Measurements from ENCODE around the gene CACUL1.
"Not testable (repeated sequence)": the region's sequence is repeated elsewhere in the genome, so short reads cannot be mapped to it uniquely, and the experiment has no call there.

The CACUL1 gene

GRCh38 chr10:118771976-118772375, 17.2 kb upstream of the CACUL1 start:
- DNase-seq (ENCODE audit: low read depth, low spot score): no peak
- H3K4me3 ChIP-seq (ENCODE audit: low read length): no peak overlapping the region

- no peak for DNase-seq (ENCODE audit: low read depth, low spot score)
- H3K4me3 ChIP-seq (ENCODE audit: low read length): no peak overlapping the region
Observed at GRCh38 chr10:118769898-118770600, 15.3 kb upstream of the CACUL1 start.

GRCh38 chr10:118768041-118768919, 13.5 kb upstream of the CACUL1 start:
- H3K4me3 ChIP-seq (ENCODE audit: low read length): no peak overlapping the region
- no peak for DNase-seq (ENCODE audit: low read depth, low spot score)

- no peak overlapping the region for H3K4me3 ChIP-seq (ENCODE audit: low read length)
- no peak for DNase-seq (ENCODE audit: low read depth, low spot score)
Observed at GRCh38 chr10:118767297-118768040, 12.7 kb upstream of the CACUL1 start.

- no peak overlapping the region for H3K4me3 ChIP-seq (ENCODE audit: low read length)
- DNase-seq (ENCODE audit: low read depth, low spot score): no peak
Observed at GRCh38 chr10:118764195-118764594, 9.4 kb upstream of the CACUL1 start.

GRCh38 chr10:118763202-118763988, 8.6 kb upstream of the CACUL1 start:
- no peak overlapping the region for H3K4me3 ChIP-seq (ENCODE audit: low read length)
- DNase-seq (ENCODE audit: low read depth, low spot score): no peak

- no peak overlapping the region for H3K4me3 ChIP-seq (ENCODE audit: low read length)
- no peak for DNase-seq (ENCODE audit: low read depth, low spot score)
Observed at GRCh38 chr10:118760265-118760664, 5.5 kb upstream of the CACUL1 start.

GRCh38 chr10:118758449-118758848, 3.7 kb upstream of the CACUL1 start:
- no peak for DNase-seq (ENCODE audit: low read depth, low spot score)
- no peak overlapping the region for H3K4me3 ChIP-seq (ENCODE audit: low read length)

- H3K4me3 ChIP-seq (ENCODE audit: low read length): peak overlapping the region; percentile 91
- no peak for DNase-seq (ENCODE audit: low read depth, low spot score)
Observed at GRCh38 chr10:118754229-118754555, 578 bp downstream of the CACUL1 start.

- H3K4me3 ChIP-seq (ENCODE audit: low read length): peak overlapping the region; percentile 91
- no peak for DNase-seq (ENCODE audit: low read depth, low spot score)
Observed at GRCh38 chr10:118753331-118754228, 1.2 kb downstream of the CACUL1 start.

- no peak for DNase-seq (ENCODE audit: low read depth, low spot score)
- H3K4me3 ChIP-seq (ENCODE audit: low read length): no peak overlapping the region
Observed at GRCh38 chr10:118752409-118752808, 2.4 kb downstream of the CACUL1 start.

- DNase-seq (ENCODE audit: low read depth, low spot score): no peak
Observed at GRCh38 chr10:118751265-118751664, 3.5 kb downstream of the CACUL1 start.

GRCh38 chr10:118748041-118748440, 6.7 kb downstream of the CACUL1 start:
- H3K4me3 ChIP-seq (ENCODE audit: low read length): no peak overlapping the region
- no peak for DNase-seq (ENCODE audit: low read depth, low spot score)

More at GRCh38 chr10:118751265-118751664, 3.5 kb downstream of the CACUL1 start:
- H3K4me3 ChIP-seq (ENCODE audit: low read length): no peak overlapping the region

GRCh38 chr10:118746246-118746645, 8.5 kb downstream of the CACUL1 start:
- H3K4me3 ChIP-seq (ENCODE audit: low read length): no peak overlapping the region
- no peak for DNase-seq (ENCODE audit: low read depth, low spot score)

GRCh38 chr10:118745056-118745455, 9.7 kb downstream of the CACUL1 start:
- no peak for DNase-seq (ENCODE audit: low read depth, low spot score)
- H3K4me3 ChIP-seq (ENCODE audit: low read length): no peak overlapping the region

- DNase-seq (ENCODE audit: low read depth, low spot score); H3K4me3 ChIP-seq (ENCODE audit: low read length): not testable (repeated sequence)
Observed at GRCh38 chr10:118744346-118744918, 10.3 kb downstream of the CACUL1 start.

GRCh38 chr10:118742782-118743181, 12.0 kb downstream of the CACUL1 start:
- no peak overlapping the region for H3K4me3 ChIP-seq (ENCODE audit: low read length)
- DNase-seq (ENCODE audit: low read depth, low spot score): no peak

- H3K4me3 ChIP-seq (ENCODE audit: low read length): no peak overlapping the region
- DNase-seq (ENCODE audit: low read depth, low spot score): no peak
Observed at GRCh38 chr10:118742032-118742431, 12.7 kb downstream of the CACUL1 start.

Data from Jurkat, Clone E6-1 (cell line).